ENCODE measurements around the gene ATP8B3. TPM values are rescaled to one million over a fixed set of nuclear protein-coding genes. Genes with fewer than 3 reads are reported as not detected.
"Not testable (repeated sequence)": the region's sequence is repeated elsewhere in the genome, so short reads cannot be mapped to it uniquely, and the experiment has no call there.

ATP8B3 gene
- total RNA-seq, 1 donor from 2014 or later = 2.5 TPM

GRCh38 chr19:1804858-1805257 lies 7.2 kb downstream of the ATP8B3 start:
- Mint-ChIP-seq H3K9me3 (ENCODE audit: unreplicated experiment) (peaks cover 3% of the 10 kb centered on the region), H3K27ac (ENCODE audit: unreplicated experiment) (no peak overlapping the region), H3K4me3 (ENCODE audit: unreplicated experiment) (no peak overlapping the region), H3K4me1 (ENCODE audit: low read depth, unreplicated experiment) (no peaks in the 10 kb centered on the region), H3K27me3 (ENCODE audit: unreplicated experiment) (peaks cover 9% of the 10 kb centered on the region), H3K36me3 (ENCODE audit: unreplicated experiment) (no peaks in the 10 kb centered on the region)
- DNase-seq = no peak
- no peak for TF ChIP-seq CTCF (IDR thresholded peaks at IDR 0.05; ENCODE audit: partially characterized antibody, unreplicated experiment)

- no peak for DNase-seq
- H3K27ac Mint-ChIP-seq (ENCODE audit: unreplicated experiment) = no peak overlapping the region
- H3K4me3 Mint-ChIP-seq (ENCODE audit: unreplicated experiment) = no peak overlapping the region
- H3K9me3 Mint-ChIP-seq (ENCODE audit: unreplicated experiment) = no peaks in the 10 kb centered on the region
- peaks cover 11% of the 10 kb centered on the region for H3K27me3 Mint-ChIP-seq (ENCODE audit: unreplicated experiment)
- no peak for TF ChIP-seq CTCF (IDR thresholded peaks at IDR 0.05; ENCODE audit: partially characterized antibody, unreplicated experiment)
- H3K36me3 Mint-ChIP-seq (ENCODE audit: unreplicated experiment) = no peaks in the 10 kb centered on the region
- H3K4me1 Mint-ChIP-seq (ENCODE audit: low read depth, unreplicated experiment) = peaks cover 3% of the 10 kb centered on the region
These were observed 12.3 kb downstream of the ATP8B3 start for GRCh38 chr19:1799695-1800342.

- peaks cover 13% of the 10 kb centered on the region for H3K27me3 Mint-ChIP-seq (ENCODE audit: unreplicated experiment)
- H3K27ac Mint-ChIP-seq (ENCODE audit: unreplicated experiment); H3K36me3 Mint-ChIP-seq (ENCODE audit: unreplicated experiment); H3K4me3 Mint-ChIP-seq (ENCODE audit: unreplicated experiment); H3K9me3 Mint-ChIP-seq (ENCODE audit: unreplicated experiment); DNase-seq; H3K4me1 Mint-ChIP-seq (ENCODE audit: low read depth, unreplicated experiment): not testable (repeated sequence)
These were observed 14.8 kb downstream of the ATP8B3 start for GRCh38 chr19:1797313-1797712.

GRCh38 chr19:1796395-1797142 lies 15.5 kb downstream of the ATP8B3 start:
- no peak for TF ChIP-seq CTCF (IDR thresholded peaks at IDR 0.05; ENCODE audit: partially characterized antibody, unreplicated experiment)
- Mint-ChIP-seq H3K36me3 (ENCODE audit: unreplicated experiment) (no peaks in the 10 kb centered on the region), H3K4me1 (ENCODE audit: low read depth, unreplicated experiment) (peaks cover 3% of the 10 kb centered on the region), H3K9me3 (ENCODE audit: unreplicated experiment) (no peaks in the 10 kb centered on the region), H3K4me3 (ENCODE audit: unreplicated experiment) (no peak overlapping the region), H3K27ac (ENCODE audit: unreplicated experiment) (no peak overlapping the region), H3K27me3 (ENCODE audit: unreplicated experiment) (peaks cover 13% of the 10 kb centered on the region)
- peak; percentile 33 for DNase-seq

GRCh38 chr19:1794424-1795172 lies 17.5 kb downstream of the ATP8B3 start:
- H3K36me3 Mint-ChIP-seq (ENCODE audit: unreplicated experiment) = no peaks in the 10 kb centered on the region
- H3K27me3 Mint-ChIP-seq (ENCODE audit: unreplicated experiment) = peaks cover 15% of the 10 kb centered on the region
- H3K9me3 Mint-ChIP-seq (ENCODE audit: unreplicated experiment) = no peaks in the 10 kb centered on the region
- H3K4me1 Mint-ChIP-seq (ENCODE audit: low read depth, unreplicated experiment) = peaks cover 3% of the 10 kb centered on the region
- no peak overlapping the region for H3K27ac Mint-ChIP-seq (ENCODE audit: unreplicated experiment)
- no peak overlapping the region for H3K4me3 Mint-ChIP-seq (ENCODE audit: unreplicated experiment)
- peak; percentile 16 for DNase-seq
- no peak for TF ChIP-seq CTCF (IDR thresholded peaks at IDR 0.05; ENCODE audit: partially characterized antibody, unreplicated experiment)
